B cell (primary cell): Measurements from ENCODE around the gene CELF2.

Experiments used
- EZH2 ChIP-seq: IDR thresholded peaks from 2 replicates; pipeline ENCODE4 v1.6.1; 2012; ENCODE audit warnings: borderline replicate concordance, low read depth, mild to moderate bottlenecking, moderate library complexity, low read length; ENCODE audit not compliant: insufficient read depth, poor library complexity, severe bottlenecking
- TF ChIP-seq, protein P1 (sequence below): fragments of 200-600 bp; IDR thresholded peaks from one replicate; pipeline ENCODE4 v1.8.0; 2022; ENCODE audit warnings: antibody characterized with exemption, mild to moderate bottlenecking

DNA sequence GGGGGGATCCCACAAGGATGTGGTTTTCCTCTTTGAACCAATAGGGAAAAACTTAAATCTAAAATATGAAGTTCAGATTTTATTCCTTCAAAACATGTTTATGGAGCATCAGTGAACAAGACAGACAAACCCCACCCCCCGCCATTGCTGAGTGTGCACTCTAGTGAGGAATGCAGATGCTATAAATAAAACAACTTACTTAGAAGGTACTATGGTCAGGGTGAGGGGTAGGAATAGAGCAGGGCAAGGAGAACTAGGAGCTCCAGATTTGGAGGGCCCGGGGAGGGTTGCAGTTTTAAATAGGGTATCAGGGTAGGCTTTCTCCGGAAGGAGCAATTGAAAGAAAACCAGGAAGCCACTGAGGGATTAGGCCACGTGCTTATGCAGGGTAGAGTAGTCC lies 47.9 kb downstream of the CELF2 start:
- TF ChIP-seq, protein P1, sequence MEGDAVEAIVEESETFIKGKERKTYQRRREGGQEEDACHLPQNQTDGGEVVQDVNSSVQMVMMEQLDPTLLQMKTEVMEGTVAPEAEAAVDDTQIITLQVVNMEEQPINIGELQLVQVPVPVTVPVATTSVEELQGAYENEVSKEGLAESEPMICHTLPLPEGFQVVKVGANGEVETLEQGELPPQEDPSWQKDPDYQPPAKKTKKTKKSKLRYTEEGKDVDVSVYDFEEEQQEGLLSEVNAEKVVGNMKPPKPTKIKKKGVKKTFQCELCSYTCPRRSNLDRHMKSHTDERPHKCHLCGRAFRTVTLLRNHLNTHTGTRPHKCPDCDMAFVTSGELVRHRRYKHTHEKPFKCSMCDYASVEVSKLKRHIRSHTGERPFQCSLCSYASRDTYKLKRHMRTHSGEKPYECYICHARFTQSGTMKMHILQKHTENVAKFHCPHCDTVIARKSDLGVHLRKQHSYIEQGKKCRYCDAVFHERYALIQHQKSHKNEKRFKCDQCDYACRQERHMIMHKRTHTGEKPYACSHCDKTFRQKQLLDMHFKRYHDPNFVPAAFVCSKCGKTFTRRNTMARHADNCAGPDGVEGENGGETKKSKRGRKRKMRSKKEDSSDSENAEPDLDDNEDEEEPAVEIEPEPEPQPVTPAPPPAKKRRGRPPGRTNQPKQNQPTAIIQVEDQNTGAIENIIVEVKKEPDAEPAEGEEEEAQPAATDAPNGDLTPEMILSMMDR: no peak
- no peak for TF ChIP-seq EZH2
